GM21576 (cell line): ENCODE measurements around the gene ITFG1.
"Not testable (repeated sequence)": the region's sequence is repeated elsewhere in the genome, so short reads cannot be mapped to it uniquely, and the experiment has no call there.

ENCODE experiments used
- ATAC-seq: cut with Tn5 transposase; IDR thresholded peaks from one replicate; pipeline ENCODE4 v1.9.1; 2021; ENCODE audit warnings: mild to moderate bottlenecking, moderate library complexity; ENCODE audit not compliant: unreplicated experiment

The ITFG1 gene

DNA sequence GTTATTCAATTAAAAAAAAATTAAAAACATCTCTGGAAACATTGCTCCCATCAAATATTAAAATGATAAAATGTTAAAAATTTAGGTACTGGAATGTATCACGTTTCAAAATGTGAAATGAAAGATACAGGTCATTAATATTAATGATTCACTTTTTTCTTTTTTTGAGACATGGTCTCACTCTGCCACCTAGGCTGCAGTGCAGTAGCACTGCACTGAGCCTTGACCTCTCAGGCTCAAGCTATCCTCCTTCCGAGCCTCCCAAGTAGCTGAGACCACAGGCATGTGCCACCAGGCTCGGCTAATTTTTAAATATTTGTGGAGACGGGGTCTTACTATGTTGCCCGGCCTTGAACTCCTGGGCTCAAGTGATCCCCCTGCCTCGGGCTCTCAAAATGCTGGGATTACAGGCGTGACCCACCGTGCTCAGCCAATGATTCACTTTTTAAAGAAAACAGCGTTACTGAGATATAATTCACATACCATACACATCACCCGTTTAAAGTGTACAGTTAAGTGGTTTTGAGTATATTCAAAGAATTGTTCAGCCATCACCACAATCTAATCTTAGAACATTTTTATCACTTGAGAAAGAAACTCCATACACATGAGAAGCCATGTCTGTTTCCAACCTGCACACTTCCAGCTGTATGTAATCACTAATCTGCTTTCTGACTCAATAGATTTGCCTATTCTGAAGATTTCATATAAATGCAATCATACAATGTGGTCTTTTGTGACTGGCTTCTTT lies 298.0 kb downstream of the ITFG1 start:
- no peak for ATAC-seq

DNA sequence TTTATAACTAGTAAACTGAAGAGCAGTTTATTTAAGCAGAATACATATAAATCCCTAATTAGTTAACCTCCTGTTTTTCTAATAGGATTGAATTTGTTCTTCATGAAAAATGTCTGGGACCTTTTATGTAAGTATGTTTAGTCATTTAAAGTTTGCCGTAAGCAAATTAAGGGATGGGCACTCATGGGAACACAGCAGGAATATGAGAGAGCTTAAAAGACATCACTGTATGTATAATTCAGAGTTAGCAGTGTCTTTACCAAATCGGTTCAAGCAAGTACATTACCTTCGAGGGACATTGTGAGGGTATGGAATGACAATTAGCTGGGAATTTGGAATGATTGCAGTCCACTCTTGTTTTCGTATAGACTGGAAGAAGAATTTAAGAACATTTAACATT lies 299.4 kb downstream of the ITFG1 start:
- no peak for ATAC-seq

GRCh38 chr16:47160422-47160821 lies 300.4 kb downstream of the ITFG1 start:
- no peak for ATAC-seq

DNA sequence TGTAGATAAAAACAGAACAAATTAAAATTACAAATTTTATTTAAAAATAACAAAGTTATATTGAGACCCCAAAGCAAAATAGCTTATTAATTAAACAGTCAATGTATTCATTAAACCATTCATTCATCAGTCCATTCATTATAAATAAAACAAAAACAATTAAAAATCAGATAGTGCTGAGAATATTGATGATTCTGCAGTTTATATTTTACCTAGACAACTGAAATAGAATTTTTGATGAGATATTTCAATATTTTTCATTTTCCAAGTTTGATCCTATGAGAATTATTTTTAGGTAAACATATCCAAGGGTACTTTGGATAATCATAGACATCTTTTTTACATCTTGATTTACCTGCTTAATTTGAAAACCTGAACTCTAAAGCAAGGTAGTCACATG lies 301.9 kb downstream of the ITFG1 start:
- ATAC-seq, result no peak

DNA sequence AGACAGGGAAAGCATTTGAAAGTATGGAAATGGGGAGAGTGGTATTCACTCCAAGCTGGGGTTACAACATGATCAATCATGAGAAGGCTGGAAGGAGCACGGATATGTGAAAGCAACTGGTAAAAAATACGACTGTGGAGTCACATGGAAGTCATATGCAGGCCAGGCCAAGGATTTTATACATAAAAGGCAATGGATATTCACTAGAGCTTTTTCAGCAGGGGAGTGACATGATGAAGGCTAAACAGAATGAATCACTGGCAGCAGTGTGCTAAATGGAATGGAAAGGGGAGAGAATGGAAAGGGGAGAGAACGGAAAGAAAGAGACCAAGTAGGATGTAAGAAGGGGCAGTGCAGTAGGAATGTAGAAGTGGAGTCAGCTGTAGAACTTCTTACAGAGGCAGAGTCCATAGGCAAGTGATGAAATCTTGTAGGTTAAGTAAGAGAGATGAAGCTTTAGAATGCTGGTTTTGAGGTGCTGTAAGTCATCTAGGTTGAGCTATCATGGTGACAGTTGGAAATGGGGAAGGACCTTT lies 304.1 kb downstream of the ITFG1 start:
- no peak for ATAC-seq

DNA sequence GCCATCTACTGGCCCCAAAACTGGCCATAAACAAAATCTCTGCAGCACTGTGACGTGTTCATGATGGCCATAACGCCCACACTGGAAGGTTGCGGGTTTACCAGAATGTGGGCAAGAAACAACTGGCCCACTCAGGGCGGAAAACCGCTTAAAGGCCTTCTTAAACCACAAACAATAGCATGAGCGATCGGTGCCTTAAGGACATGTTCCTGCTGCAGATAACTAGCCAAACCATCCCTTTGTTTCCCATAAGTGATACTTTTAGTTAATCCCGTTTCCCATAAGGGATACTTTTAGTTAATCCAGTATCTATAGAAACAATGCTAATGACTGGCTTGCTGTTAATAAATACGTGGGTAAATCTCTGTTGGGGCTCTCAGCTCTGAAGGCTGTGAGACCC lies 308.4 kb downstream of the ITFG1 start:
- not testable (repeated sequence) for ATAC-seq

DNA sequence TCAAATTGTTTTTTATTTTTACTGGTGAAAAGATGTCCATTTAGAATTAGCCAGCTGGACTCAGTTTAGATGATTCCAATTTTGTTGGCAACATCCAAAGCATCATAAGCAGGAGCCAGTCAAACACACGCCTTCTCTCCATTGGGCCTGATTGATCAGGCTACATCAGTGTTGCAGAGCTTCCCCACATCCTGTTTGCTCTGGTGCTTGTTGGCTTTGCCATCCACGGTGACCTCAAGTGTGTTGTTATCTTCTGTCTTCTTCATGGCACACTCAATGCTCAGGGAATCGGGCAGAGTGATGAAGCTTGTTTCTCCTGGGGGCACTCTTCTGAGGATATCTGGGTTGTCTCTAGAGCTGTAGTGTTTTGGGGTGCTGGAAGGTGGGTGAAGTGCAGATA lies 310.8 kb downstream of the ITFG1 start:
- ATAC-seq, result no peak

DNA sequence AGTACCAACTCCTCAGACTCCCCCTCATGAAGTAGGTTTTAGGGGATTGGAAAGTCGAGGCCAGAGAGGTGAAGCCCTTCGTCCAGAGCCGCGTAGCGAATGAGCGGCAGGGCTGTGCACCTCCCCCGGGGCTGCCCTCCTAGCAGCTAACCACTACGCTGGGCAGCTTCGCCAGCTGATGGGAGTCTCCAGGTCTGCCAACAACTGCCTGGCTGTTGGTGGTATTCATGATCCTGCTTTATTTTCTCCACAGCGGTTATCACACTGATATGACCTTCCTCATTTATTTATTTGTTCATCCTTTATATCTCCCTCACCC lies 316.3 kb downstream of the ITFG1 start:
- ATAC-seq, result no peak

GRCh38 chr16:47143677-47144558 lies 316.9 kb downstream of the ITFG1 start, which contains the start of gene NETO2:
TSS of gene NETO2 (minus strand) at chr16:47143945. CDS start at chr16:47143612, 333 bp downstream.
- peak; percentile 43 for ATAC-seq

- ATAC-seq, result peak; percentile 60
Measured at GRCh38 chr16:47142821-47143676, 317.8 kb downstream of the ITFG1 start.

DNA sequence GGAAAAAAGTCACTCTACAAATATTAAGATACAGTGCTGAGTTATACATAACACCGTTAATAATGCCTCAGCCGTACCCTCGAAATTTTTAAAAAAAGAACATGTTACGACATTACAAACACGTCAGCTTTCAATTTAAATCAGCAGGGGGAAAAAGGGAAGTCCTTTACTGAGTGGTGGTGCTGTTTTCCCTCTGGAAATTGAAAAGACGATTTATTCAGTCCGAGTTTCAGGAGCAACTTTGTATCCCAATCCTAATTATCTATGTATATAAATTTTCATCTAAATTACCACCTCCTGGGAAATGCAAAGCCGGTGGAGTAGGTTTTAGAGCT lies 318.4 kb downstream of the ITFG1 start:
- no peak for ATAC-seq

- ATAC-seq, result peak; percentile 66
Measured at GRCh38 chr16:47141773-47142485, 318.9 kb downstream of the ITFG1 start.

GRCh38 chr16:47140686-47141085 lies 320.2 kb downstream of the ITFG1 start:
- ATAC-seq, result no peak

GRCh38 chr16:47139561-47140185 lies 321.2 kb downstream of the ITFG1 start:
- ATAC-seq, result no peak

DNA sequence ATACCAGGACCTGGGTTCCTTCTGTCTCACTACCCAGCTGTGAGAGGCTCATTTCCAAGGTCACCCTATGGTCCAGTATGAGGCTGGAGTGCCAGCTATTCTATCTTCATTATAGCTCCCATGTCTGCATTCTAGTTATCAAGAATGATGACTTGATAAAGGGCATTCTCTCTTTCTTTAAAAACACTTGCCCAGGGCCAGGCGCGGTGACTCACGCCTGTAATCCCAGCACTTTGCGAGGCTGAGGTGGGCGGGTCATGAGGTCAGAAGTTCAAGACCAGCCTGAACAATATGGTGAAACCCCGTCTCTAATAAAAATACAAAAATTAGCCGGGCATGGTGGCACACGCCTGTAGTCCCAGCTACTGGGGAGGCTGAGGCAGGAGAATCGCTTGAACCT lies 322.9 kb downstream of the ITFG1 start:
- ATAC-seq, result not testable (repeated sequence)

GRCh38 chr16:47136099-47136842 lies 324.6 kb downstream of the ITFG1 start:
- no peak for ATAC-seq

- ATAC-seq, result no peak
Measured at GRCh38 chr16:47134550-47134949, 326.3 kb downstream of the ITFG1 start.

DNA sequence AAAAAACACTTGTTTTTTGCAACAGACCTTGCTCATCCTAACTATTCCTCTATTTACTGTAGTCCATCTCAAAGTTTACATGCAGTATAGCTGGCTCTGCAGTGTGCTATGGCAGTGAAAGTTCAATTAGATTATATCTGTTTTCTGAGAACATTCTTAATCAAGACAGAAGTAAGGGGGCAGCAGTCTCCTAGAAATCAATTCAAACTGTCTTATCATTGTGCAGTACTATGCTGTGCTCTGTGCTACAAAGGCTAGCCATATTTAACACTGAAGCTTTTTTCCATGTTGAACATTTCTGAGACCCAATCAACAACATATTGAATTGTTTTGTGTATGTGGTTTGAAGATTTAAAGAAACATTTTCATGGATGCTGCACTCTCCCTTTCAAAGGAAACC lies 328.6 kb downstream of the ITFG1 start:
- no peak for ATAC-seq

- no peak for ATAC-seq
Measured at GRCh38 chr16:47129755-47130435, 331.0 kb downstream of the ITFG1 start.
